ENCODE measurements around the gene KRT5.

GRCh38 chr12:52561880-52562449, 41.8 kb upstream of the KRT5 start:
- no peak for TF ChIP-seq EZH2 (IDR thresholded peaks at IDR 0.05; ENCODE audit: insufficient read depth, poor library complexity, severe bottlenecking)
- TF ChIP-seq EZH2phosphoT487 (IDR thresholded peaks at IDR 0.05; ENCODE audit: insufficient read depth, low read depth), result no peak

Data from GM23248 (cell line).